Vagina (tissue), 2 donors: ENCODE data around the gene MBP. TPM values are rescaled to one million over a fixed set of nuclear protein-coding genes. Genes with fewer than 3 reads are reported as not detected.

ENCODE experiments used
- DNase-seq, 2 donors: peaks; one replicate each; pipeline ENCODE4 v3.0.0-alpha.2; 2017; ENCODE audit errors: extremely low spot score in 2 of 2
- H3K27ac ChIP-seq: fragments of 200-600 bp; sonication (generic); one replicate; pipeline ENCODE4 v1.5.1; 2019
- H3K27me3 ChIP-seq: fragments of 200-600 bp; sonication (generic); one replicate; pipeline ENCODE4 v1.5.1; 2019
- H3K36me3 ChIP-seq, 2 donors: fragments of 200-600 bp; sonication (generic); one replicate each; pipeline ENCODE4 v1.5.1; 2017 to 2019
- H3K4me1 ChIP-seq: fragments of 200-600 bp; sonication (generic); one replicate; pipeline ENCODE4 v1.5.1; 2019
- H3K4me3 ChIP-seq, 2 donors: fragments of 200-600 bp; sonication (generic); 1 replicate in 1 of 2; 2 replicates in 1 of 2; pipeline ENCODE4 v1.5.1; 2016 to 2019
- H3K9me3 ChIP-seq: fragments of 200-600 bp; sonication (generic); one replicate; pipeline ENCODE4 v1.5.1; 2019
- POLR2A ChIP-seq, 2 donors: fragments of 450-650 bp; IDR thresholded peaks; one replicate each; pipeline ENCODE4 v1.6.1; 2017; ENCODE audit warnings: antibody characterized with exemption in 2 of 2, mild to moderate bottlenecking in 2 of 2, moderate library complexity in 2 of 2
- POLR2AphosphoS5 ChIP-seq, 2 donors: sonication (generic); formaldehyde crosslinking; IDR thresholded peaks; one replicate each; pipeline ENCODE4 v1.9.0; 2017; ENCODE audit warnings: antibody characterized with exemption in 2 of 2, mild to moderate bottlenecking in 2 of 2, low read depth in 1 of 2; ENCODE audit not compliant: insufficient read depth in 1 of 2
- intact Hi-C: fragments of 100-400 bp; cut with DNase I; formaldehyde crosslinking; loops from one replicate; pipeline ENCODE4 v1.15.1; 2023
- total RNA-seq: library from RNA; depleted of rRNA; stranded (reverse); fragments of >200 nt; gene quantifications from one replicate; pipeline ENCODE4 v1.2.3, GENCODE V29; 2016
- TF ChIP-seq, protein P1 (sequence below), 3 experiments: fragments of 450-650 bp in 2 of 3; fragments of 200-600 bp in 1 of 3; sonication (generic) in 1 of 3; IDR thresholded peaks; one replicate each; pipeline ENCODE4 v1.5.1; 2017 to 2019; ENCODE audit warnings: antibody characterized with exemption in 3 of 3, mild to moderate bottlenecking in 2 of 3, moderate library complexity in 2 of 3

Gene MBP
- total RNA-seq, 1 donor from 2014 or later: 33.6 TPM

DNA sequence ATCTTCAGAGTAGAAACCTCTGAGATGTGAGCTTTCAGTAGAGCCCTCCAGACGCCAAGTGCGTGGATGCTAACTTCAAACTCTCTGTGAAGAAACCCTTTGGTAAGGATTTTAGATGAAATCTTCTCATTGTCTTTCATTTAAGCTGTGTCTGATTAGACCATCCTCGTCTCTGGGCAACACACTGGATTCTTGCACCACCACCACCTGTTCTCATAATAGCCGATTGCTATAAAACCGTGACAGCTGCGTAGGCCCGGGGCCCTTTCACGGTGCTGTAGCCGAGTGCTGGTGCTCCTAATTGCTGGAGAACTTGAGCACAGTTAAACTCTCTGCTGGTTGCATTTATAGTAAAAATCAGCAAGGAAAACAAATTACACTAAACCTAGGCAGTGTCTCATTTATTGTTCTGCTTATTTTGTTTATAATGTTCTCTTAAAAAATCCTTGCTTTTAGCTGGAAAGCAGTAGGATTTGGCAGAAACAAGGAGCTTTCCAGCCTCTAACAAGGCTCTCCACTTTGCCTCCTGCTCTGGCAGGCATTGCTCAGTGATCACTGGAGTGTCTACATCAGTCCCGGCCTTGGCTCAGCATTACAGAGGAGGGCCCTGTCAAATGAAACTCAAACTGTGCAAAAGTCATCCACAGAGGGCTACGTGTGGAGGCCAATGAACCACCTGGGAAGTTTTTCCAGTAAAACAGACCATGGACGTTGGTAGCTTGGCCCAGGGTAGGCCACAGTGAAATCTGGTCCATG lies 40.9 kb upstream of the MBP start:
- Histone ChIP-seq H3K9me3 (no peaks in the 10 kb centered on the region), H3K27me3 (no peaks in the 10 kb centered on the region), H3K4me3 (no peak overlapping the region), H3K36me3 (no peaks in the 10 kb centered on the region), H3K27ac (peak overlapping the region; percentile 31), H3K4me1 (no peaks in the 10 kb centered on the region)
- DNase-seq: no peak
- intact Hi-C loops: no loop called here
- TF ChIP-seq POLR2A (IDR thresholded peaks at IDR 0.05) (no peak), POLR2AphosphoS5 (IDR thresholded peaks at IDR 0.05; ENCODE audit: insufficient read depth in 1 of 2, low read depth in 1 of 2) (no peak)
- TF ChIP-seq, protein P1, sequence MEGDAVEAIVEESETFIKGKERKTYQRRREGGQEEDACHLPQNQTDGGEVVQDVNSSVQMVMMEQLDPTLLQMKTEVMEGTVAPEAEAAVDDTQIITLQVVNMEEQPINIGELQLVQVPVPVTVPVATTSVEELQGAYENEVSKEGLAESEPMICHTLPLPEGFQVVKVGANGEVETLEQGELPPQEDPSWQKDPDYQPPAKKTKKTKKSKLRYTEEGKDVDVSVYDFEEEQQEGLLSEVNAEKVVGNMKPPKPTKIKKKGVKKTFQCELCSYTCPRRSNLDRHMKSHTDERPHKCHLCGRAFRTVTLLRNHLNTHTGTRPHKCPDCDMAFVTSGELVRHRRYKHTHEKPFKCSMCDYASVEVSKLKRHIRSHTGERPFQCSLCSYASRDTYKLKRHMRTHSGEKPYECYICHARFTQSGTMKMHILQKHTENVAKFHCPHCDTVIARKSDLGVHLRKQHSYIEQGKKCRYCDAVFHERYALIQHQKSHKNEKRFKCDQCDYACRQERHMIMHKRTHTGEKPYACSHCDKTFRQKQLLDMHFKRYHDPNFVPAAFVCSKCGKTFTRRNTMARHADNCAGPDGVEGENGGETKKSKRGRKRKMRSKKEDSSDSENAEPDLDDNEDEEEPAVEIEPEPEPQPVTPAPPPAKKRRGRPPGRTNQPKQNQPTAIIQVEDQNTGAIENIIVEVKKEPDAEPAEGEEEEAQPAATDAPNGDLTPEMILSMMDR (IDR thresholded peaks at IDR 0.05): no peak

DNA sequence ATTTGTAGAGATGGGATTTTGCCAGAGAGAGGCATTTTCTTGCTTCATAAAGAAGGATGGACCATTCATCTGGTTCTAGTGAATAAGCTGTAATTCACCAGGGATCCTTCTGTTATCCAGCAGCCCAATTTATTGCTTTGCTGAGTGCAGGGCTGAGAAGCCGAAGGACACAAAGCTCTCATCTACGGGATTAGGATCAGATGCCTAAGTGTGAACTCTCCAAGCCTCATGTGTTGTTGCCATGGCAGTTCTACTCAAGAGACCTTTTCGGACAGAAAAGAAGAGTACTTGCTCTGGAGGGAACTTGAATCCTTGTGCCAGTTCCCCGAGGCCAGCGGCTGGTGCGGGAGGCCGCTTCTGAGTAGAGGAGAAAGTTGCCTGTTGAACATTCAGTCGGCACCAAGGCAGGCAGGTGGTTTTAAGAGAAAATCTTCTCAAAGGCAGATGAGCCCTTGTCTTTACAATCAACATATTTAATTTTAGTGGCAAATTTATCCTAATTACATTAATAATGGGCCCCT lies 38.4 kb upstream of the MBP start:
- Histone ChIP-seq H3K27me3 (no peaks in the 10 kb centered on the region), H3K4me1 (no peaks in the 10 kb centered on the region), H3K9me3 (no peaks in the 10 kb centered on the region), H3K36me3 (no peaks in the 10 kb centered on the region), H3K4me3 (no peak overlapping the region), H3K27ac (no peak overlapping the region)
- intact Hi-C loops: no loop called here
- no peak for TF ChIP-seq POLR2A (IDR thresholded peaks at IDR 0.05)
- no peak for TF ChIP-seq POLR2AphosphoS5 (IDR thresholded peaks at IDR 0.05; ENCODE audit: insufficient read depth in 1 of 2, low read depth in 1 of 2)
- TF ChIP-seq, protein P1 (IDR thresholded peaks at IDR 0.05): no peak
- DNase-seq: no peak

DNA sequence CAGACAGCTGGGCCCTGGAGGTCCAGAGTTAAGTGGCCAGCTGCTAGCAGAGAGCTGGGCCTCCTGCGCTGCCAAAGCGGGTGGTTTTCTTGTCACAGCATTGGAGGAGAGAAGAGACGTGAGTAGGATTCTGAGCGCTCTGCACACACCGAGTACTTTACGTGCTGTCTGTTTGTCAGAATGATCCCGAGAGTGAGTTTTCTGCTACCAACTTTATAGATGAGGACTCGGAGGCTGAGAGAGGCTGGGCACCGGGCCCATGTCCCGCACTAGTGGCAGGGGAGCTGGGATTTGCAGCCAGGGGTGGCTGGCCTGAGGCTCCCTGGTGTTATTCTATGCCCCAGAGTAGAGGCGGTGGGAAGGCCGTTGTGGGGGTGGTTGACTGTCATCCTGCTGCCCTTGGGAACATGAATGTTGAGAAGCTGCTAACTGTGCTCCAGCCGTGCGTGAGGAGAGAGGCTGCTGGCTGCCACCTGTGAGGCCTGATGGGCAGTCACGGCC lies 36.3 kb upstream of the MBP start:
- intact Hi-C loops: no loop called here
- no peaks in the 10 kb centered on the region for H3K27me3 ChIP-seq
- no peak for TF ChIP-seq POLR2AphosphoS5 (IDR thresholded peaks at IDR 0.05; ENCODE audit: insufficient read depth in 1 of 2, low read depth in 1 of 2)
- no peak for TF ChIP-seq POLR2A (IDR thresholded peaks at IDR 0.05)
- no peak overlapping the region for H3K27ac ChIP-seq
- no peaks in the 10 kb centered on the region for H3K36me3 ChIP-seq
- peaks cover 6% of the 10 kb centered on the region for H3K4me1 ChIP-seq
- no peak overlapping the region for H3K4me3 ChIP-seq
- DNase-seq: no peak
- no peaks in the 10 kb centered on the region for H3K9me3 ChIP-seq

DNA sequence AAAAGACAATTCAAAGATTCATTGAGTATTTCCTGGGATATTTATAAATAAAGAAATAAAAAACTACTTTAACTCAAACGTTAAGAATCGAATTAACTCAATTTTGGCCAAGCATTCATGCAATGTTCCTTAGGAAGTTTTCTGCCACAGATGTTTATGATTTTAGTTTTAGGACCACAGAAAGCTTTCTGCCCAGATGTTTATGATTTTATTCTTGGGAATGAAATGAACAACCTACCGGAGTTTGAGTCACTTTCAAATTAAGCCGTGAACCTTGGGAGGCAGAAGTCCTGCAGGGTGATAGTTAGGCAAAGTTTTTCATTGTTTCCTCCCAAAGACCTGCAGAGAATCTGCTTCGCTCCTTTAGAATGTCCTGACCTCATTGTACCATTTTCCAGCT lies 34.7 kb upstream of the MBP start:
- H3K27me3 ChIP-seq: no peaks in the 10 kb centered on the region
- no peaks in the 10 kb centered on the region for H3K36me3 ChIP-seq
- H3K27ac ChIP-seq: peak overlapping the region; percentile 32
- H3K4me3 ChIP-seq: no peak overlapping the region
- no peak for DNase-seq
- intact Hi-C loops: no loop called here
- TF ChIP-seq, protein P1 (IDR thresholded peaks at IDR 0.05): no peak
- TF ChIP-seq POLR2AphosphoS5 (IDR thresholded peaks at IDR 0.05; ENCODE audit: insufficient read depth in 1 of 2, low read depth in 1 of 2) (no peak), POLR2A (IDR thresholded peaks at IDR 0.05) (no peak)
- no peaks in the 10 kb centered on the region for H3K9me3 ChIP-seq
- H3K4me1 ChIP-seq: peaks cover 6% of the 10 kb centered on the region

DNA sequence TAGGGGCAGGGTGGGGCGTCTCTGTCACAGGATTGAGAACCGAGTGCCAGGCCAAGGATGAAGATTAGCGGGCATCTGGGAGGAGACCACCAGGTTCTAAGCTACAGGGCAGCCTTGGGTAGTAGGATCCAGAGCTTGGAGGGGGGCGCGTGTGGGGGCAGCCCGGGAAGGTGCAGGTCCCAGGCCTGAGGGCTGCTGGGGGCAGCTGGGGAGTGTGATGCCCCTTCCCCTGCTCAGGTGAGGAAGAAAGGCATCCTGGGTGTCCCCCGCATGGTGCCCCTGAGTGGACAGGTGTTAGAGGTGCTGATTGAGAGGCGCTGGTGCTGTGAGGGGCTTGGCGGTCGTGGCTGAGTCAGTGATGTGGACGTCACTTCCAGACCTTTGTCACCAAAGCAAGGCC lies 33.9 kb upstream of the MBP start:
- Histone ChIP-seq H3K4me1 (peaks cover 6% of the 10 kb centered on the region), H3K27ac (peak overlapping the region; percentile 5), H3K36me3 (no peaks in the 10 kb centered on the region), H3K4me3 (no peak overlapping the region), H3K27me3 (no peaks in the 10 kb centered on the region), H3K9me3 (no peaks in the 10 kb centered on the region)
- intact Hi-C loops: no loop called here
- DNase-seq: no peak
- no peak for TF ChIP-seq POLR2A (IDR thresholded peaks at IDR 0.05)
- TF ChIP-seq, protein P1 (IDR thresholded peaks at IDR 0.05): no peak
- no peak for TF ChIP-seq POLR2AphosphoS5 (IDR thresholded peaks at IDR 0.05; ENCODE audit: insufficient read depth in 1 of 2, low read depth in 1 of 2)
